ENCODE data around the gene SLC16A7.

The SLC16A7 gene

DNA sequence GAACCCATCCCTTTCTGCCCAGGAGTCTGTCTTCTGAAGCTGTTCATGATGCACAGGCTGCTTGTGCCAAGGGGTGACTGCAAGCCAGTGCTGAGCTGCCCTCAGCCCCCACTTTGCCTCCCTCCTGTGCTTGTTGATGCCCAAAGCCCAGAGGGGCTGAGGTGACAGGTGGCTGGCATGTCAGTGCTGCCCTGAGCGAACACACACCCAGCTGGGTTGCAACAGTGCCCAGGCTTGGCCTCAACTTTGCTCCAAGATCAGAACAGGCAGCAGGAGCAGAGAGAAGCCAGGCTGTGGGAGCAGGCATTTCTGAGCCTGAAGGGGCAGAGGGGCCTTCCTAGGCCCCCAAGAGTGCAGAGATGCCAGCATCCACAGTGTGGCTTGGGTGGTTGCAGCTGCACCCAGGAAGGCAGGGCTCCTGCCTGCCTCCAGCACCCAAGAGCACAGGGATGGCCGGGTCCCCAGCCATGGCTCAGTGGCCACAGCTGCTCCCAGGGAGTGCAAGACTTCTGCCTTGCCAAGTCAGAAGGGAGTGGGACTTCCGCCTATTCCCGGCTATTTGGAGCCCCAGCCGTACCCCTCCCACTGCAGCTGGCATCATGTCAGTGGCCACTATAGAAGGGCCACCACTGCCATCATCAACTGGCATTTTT is 83.1 kb downstream of the SLC16A7 start:
- TF ChIP-seq, protein P1, sequence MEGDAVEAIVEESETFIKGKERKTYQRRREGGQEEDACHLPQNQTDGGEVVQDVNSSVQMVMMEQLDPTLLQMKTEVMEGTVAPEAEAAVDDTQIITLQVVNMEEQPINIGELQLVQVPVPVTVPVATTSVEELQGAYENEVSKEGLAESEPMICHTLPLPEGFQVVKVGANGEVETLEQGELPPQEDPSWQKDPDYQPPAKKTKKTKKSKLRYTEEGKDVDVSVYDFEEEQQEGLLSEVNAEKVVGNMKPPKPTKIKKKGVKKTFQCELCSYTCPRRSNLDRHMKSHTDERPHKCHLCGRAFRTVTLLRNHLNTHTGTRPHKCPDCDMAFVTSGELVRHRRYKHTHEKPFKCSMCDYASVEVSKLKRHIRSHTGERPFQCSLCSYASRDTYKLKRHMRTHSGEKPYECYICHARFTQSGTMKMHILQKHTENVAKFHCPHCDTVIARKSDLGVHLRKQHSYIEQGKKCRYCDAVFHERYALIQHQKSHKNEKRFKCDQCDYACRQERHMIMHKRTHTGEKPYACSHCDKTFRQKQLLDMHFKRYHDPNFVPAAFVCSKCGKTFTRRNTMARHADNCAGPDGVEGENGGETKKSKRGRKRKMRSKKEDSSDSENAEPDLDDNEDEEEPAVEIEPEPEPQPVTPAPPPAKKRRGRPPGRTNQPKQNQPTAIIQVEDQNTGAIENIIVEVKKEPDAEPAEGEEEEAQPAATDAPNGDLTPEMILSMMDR (IDR thresholded peaks at IDR 0.05): no peak

DNA sequence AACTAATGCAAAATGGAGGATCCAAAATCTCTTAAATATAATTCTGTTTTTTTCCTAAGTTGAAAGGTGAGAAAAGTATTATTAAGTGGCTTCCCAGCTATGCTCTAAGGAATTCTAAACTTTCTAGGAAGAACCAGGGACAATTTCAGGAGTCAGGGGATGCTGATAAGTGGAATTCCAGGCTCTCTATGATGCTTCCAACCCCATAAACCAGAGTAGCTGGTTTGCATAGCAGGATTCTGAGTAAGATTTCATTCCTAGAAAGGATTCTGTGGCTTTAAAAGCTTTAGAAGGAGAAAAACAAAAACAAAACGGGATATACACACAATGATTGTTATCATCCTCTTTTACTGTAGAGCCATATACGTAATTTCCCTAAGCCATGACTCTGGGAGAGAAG is 93.9 kb downstream of the SLC16A7 start:
- TF ChIP-seq, protein P1 (IDR thresholded peaks at IDR 0.05): no peak

DNA sequence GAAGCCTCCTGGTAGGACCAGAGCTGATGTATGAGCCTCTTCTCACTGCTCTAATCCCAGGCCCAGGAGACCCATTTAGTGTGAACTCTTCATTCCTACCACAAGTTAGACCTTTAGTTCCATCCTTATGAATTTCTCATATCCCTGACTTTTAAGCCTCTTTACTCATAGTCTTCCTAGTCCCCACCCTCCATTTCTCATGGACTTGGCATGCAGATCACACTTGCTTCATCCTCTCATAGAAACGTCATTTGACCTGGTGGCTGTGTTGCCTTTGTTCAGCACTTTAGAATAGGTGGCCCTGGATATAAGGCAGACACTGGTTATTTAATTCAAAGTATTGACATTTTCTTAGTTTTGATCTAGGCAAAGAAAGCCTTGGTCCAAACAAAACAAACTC is 99.5 kb downstream of the SLC16A7 start:
- TF ChIP-seq, protein P1 (IDR thresholded peaks at IDR 0.05): no peak

DNA sequence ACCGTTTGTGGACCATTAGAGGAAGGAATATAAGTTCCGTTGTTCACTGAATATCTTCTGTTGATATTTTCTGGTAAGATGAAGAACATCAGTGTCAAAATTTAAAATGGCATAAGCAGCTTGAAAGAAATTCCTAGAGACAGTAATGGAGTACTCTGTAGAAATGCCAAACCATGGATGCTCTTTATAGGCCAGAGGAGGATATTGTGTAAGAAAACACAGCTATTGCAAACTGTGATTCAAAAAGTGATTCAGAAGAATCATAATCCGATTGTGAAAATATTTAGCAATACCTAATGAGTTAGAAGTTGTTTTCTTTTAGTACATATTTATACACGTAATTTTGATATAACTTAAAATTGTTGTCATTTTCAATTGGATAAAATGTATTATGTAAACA is 102.8 kb downstream of the SLC16A7 start:
- TF ChIP-seq, protein P1 (IDR thresholded peaks at IDR 0.05): no peak

DNA sequence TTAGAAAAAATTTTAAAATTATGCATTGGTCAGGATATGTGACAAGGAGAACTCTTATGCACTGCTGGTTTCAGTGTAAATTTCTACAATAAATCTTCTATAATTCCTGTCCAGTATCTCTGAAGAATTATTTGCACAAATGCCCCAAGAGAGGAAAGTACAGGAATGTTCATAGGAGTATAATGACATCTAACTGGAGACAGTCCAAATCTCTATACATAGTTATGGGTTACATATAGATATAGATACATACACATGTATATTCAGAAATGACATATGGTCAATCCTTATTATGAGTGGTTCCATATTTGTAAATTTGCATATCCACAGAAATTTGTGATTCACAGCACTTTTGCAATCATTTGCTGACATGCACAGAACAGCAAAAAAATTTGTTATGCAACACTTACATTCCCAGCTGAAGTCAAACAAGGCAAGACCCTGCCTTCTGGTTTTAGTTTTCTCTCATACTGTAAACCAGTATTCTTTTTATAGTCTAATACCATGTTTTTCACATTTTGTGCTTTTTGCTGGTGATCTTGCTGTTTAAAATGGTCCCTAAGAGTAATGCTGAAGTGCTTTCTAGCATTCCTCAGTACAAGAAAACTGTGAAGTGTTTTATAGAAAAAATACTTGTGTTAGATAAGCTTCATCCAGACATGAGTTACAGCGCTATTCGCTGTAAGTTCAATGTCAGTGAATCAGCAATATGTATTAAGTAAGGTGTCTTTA is 103.8 kb downstream of the SLC16A7 start:
- TF ChIP-seq, protein P1 (IDR thresholded peaks at IDR 0.05): no peak

DNA sequence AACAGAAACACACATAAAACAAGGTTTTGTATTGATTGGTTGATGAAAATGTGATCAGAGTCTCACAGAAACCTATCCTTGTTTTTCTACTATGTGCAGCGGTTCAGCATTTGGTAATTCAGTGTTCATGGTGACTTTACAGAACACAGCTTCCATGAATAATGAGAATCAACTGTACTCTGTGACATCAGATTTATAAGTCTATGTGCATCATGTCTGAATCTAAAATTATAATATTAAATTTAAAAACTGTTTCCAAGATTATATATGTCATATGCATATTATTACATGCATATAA is 104.3 kb downstream of the SLC16A7 start:
- TF ChIP-seq, protein P1 (IDR thresholded peaks at IDR 0.05): no peak

DNA sequence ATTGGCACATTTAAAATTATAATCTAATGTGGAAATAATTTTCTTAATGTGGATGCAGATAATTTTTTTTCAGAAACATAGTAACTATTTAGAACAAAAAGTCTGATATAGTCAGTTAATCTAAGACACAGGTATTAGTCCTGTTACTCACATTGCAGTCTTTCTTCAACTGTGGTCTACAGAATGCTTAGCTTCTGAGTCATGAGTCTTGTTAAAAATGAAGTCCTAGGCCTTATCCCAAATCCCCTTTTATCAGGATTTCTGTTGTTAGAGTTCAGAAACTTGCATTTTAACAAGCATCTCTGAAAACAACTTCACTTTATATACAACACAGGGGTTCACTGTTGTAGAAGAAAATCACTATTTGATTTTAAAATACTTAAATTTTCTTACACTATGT is 112.2 kb downstream of the SLC16A7 start:
- TF ChIP-seq, protein P1 (IDR thresholded peaks at IDR 0.05): no peak
